ENCODE results near the gene KRT85. TPM values are rescaled to one million over a fixed set of nuclear protein-coding genes. Genes with fewer than 3 reads are reported as not detected.

KRT85 gene
- total and polyA plus RNA-seq, 2 experiments from 2014 or later, result 0.12 TPM; not detected in 1

GRCh38 chr12:52403561-52403960 is 36.3 kb upstream of the KRT85 start:
- H3K27me3 ChIP-seq, result peaks cover 13% of the 10 kb centered on the region

GRCh38 chr12:52402873-52403540 is 35.7 kb upstream of the KRT85 start:
- H3K4me1 ChIP-seq (ENCODE audit: low read depth), result no peaks in the 10 kb centered on the region
- peaks cover 13% of the 10 kb centered on the region for H3K27me3 ChIP-seq
- TF ChIP-seq, protein P1, sequence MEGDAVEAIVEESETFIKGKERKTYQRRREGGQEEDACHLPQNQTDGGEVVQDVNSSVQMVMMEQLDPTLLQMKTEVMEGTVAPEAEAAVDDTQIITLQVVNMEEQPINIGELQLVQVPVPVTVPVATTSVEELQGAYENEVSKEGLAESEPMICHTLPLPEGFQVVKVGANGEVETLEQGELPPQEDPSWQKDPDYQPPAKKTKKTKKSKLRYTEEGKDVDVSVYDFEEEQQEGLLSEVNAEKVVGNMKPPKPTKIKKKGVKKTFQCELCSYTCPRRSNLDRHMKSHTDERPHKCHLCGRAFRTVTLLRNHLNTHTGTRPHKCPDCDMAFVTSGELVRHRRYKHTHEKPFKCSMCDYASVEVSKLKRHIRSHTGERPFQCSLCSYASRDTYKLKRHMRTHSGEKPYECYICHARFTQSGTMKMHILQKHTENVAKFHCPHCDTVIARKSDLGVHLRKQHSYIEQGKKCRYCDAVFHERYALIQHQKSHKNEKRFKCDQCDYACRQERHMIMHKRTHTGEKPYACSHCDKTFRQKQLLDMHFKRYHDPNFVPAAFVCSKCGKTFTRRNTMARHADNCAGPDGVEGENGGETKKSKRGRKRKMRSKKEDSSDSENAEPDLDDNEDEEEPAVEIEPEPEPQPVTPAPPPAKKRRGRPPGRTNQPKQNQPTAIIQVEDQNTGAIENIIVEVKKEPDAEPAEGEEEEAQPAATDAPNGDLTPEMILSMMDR (IDR thresholded peaks at IDR 0.05; ENCODE audit: low read depth, low read length), result no peak
- H3K36me3 ChIP-seq, result no peaks in the 10 kb centered on the region
- no peak for DNase-seq (ENCODE audit: low read depth in 1 of 2, low spot score in 1 of 2)
- no peak overlapping the region for H3K4me3 ChIP-seq
- no peak overlapping the region for H3K27ac ChIP-seq
- H3K9me3 ChIP-seq (ENCODE audit: low read depth), result no peaks in the 10 kb centered on the region

More at GRCh38 chr12:52403561-52403960, 36.3 kb upstream of the KRT85 start:
- Histone ChIP-seq H3K27ac (no peak overlapping the region), H3K36me3 (no peaks in the 10 kb centered on the region), H3K9me3 (ENCODE audit: low read depth) (no peaks in the 10 kb centered on the region), H3K4me3 (no peak overlapping the region), H3K4me1 (ENCODE audit: low read depth) (no peaks in the 10 kb centered on the region)
- TF ChIP-seq, protein P1 (IDR thresholded peaks at IDR 0.05; ENCODE audit: low read depth, low read length), result no peak
- no peak for DNase-seq (ENCODE audit: low read depth in 1 of 2, low spot score in 1 of 2)

DNA sequence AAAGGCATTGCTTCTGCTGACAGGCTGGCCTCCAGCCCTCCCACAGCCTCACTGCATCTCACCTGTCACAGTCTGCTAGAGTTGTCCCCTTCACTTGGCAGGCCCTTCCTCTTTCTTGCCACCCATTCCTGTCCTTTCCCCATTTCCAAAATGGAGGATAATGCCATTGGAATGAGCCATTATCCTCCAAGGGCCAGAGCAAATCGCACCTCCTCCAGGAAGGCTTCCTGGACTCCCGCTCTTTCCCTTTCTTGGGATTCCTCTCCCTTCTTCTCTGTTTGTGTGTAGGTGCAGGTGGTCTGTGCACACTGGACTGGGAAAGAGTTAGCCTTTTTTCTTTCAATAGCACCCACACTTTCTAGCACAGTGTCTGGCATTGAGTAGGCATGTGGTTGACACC is 35.1 kb upstream of the KRT85 start:
- Histone ChIP-seq H3K27ac (no peak overlapping the region), H3K4me3 (no peak overlapping the region), H3K4me1 (ENCODE audit: low read depth) (no peaks in the 10 kb centered on the region), H3K36me3 (no peaks in the 10 kb centered on the region), H3K9me3 (ENCODE audit: low read depth) (no peaks in the 10 kb centered on the region), H3K27me3 (peaks cover 13% of the 10 kb centered on the region)
- TF ChIP-seq, protein P1 (IDR thresholded peaks at IDR 0.05; ENCODE audit: low read depth, low read length), result no peak
- no peak for DNase-seq (ENCODE audit: low read depth in 1 of 2, low spot score in 1 of 2)

GRCh38 chr12:52401926-52402325 is 34.6 kb upstream of the KRT85 start:
- TF ChIP-seq, protein P1 (IDR thresholded peaks at IDR 0.05; ENCODE audit: low read depth, low read length), result no peak
- H3K27me3 ChIP-seq, result peaks cover 16% of the 10 kb centered on the region
- no peak overlapping the region for H3K4me3 ChIP-seq
- H3K9me3 ChIP-seq (ENCODE audit: low read depth), result no peaks in the 10 kb centered on the region
- H3K4me1 ChIP-seq (ENCODE audit: low read depth), result no peaks in the 10 kb centered on the region
- H3K27ac ChIP-seq, result no peak overlapping the region
- H3K36me3 ChIP-seq, result no peaks in the 10 kb centered on the region
- no peak for DNase-seq (ENCODE audit: low read depth in 1 of 2, low spot score in 1 of 2)

DNA sequence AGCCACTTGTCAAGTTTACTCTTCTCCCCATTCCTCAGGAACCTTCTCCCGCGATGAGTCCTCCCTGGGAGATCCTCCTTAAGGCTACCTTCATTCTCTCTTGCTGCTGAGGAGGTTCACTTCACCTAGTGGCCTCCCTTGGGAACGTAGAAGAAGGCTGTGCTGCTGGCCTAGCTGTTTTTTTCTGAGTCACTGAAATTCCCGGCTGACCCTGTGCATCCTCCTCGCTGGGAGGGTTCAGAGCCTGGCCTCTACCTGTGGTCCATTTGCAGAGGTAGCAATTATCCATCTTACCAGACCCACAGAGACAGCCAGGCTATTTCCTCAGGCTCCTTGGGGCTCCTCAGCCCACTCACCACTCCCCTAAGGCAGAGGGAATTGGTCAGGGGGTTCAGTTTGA is 34.2 kb upstream of the KRT85 start:
- Histone ChIP-seq H3K27ac (no peak overlapping the region), H3K9me3 (ENCODE audit: low read depth) (no peaks in the 10 kb centered on the region), H3K36me3 (no peaks in the 10 kb centered on the region), H3K27me3 (peaks cover 20% of the 10 kb centered on the region), H3K4me3 (no peak overlapping the region), H3K4me1 (ENCODE audit: low read depth) (no peaks in the 10 kb centered on the region)
- DNase-seq (ENCODE audit: low read depth in 1 of 2, low spot score in 1 of 2), result no peak
- TF ChIP-seq, protein P1 (IDR thresholded peaks at IDR 0.05; ENCODE audit: low read depth, low read length), result no peak
